OCI-LY7 (cell line): ENCODE results near the gene SPSB2. TPM values are rescaled to one million over a fixed set of nuclear protein-coding genes. Genes with fewer than 3 reads are reported as not detected.
A peak's percentile ranks its signal among the peaks of the same experiment; 100 is the strongest.

Experiments
- BruUV-seq: library from RNA; stranded (reverse); fragments of 400-500 nt; replicated peaks from 2 replicates; lab custom pipeline; 2021; lab: Mats Ljungman, UMichigan
- CTCF ChIA-PET: fragments of 300-600 bp; sonication (Branson Sonifier 250); formaldehyde crosslinking; loops from one replicate; lab custom pipeline; 2022; ENCODE audit warnings: antibody characterized with exemption; ENCODE audit not compliant: unreplicated experiment; lab: Charles Lee
- POLR2A ChIA-PET: fragments of 300-600 bp; sonication (Branson Sonifier 250); formaldehyde crosslinking; loops from one replicate; lab custom pipeline; 2022; ENCODE audit warnings: antibody characterized with exemption; lab: Charles Lee
- DNase-seq: peaks from one replicate; pipeline ENCODE4 v3.0.0-alpha.2; 2015; ENCODE audit warnings: low spot score
- H2AFZ ChIP-seq: fragments of 200-600 bp; sonication (generic), shearing (Covaris generic); 2 replicates; pipeline ENCODE4 v1.6.1; 2014; ENCODE audit warnings: mild to moderate bottlenecking, antibody characterized with exemption, low read length, moderate library complexity
- H3K27ac ChIP-seq: fragments of 200-600 bp; sonication (generic); 2 replicates; pipeline ENCODE4 v1.5.1; 2014; ENCODE audit warnings: mixed run types, low read depth, mild to moderate bottlenecking, moderate library complexity, low read length, inconsistent platforms; ENCODE audit not compliant: poor library complexity, severe bottlenecking
- H3K36me3 ChIP-seq: fragments of 200-600 bp; sonication (generic); 2 replicates; pipeline ENCODE4 v1.6.1; 2014; ENCODE audit warnings: mild to moderate bottlenecking, antibody characterized with exemption, low read length, moderate library complexity, mixed read lengths; ENCODE audit not compliant: insufficient read depth
- H3K4me1 ChIP-seq: fragments of 200-600 bp; sonication (generic); 2 replicates; pipeline ENCODE4 v1.5.1; 2014; ENCODE audit warnings: mild to moderate bottlenecking, low read length; ENCODE audit not compliant: insufficient read depth, poor library complexity, severe bottlenecking
- H3K4me2 ChIP-seq: fragments of 200-600 bp; sonication (generic); 2 replicates; pipeline ENCODE4 v1.6.1; 2014; ENCODE audit warnings: mild to moderate bottlenecking, low read length
- H3K4me3 ChIP-seq: fragments of 200-600 bp; sonication (generic); 2 replicates; pipeline ENCODE4 v1.5.1; 2014; ENCODE audit warnings: mild to moderate bottlenecking, low read depth, low read length; ENCODE audit not compliant: poor library complexity, severe bottlenecking
- H3K79me2 ChIP-seq: fragments of 200-600 bp; sonication (generic); 2 replicates; pipeline ENCODE4 v1.6.1; 2016; ENCODE audit warnings: low read depth, mild to moderate bottlenecking, low read length, moderate library complexity, mixed read lengths; ENCODE audit not compliant: insufficient read depth
- H3K9me2 ChIP-seq: fragments of 200-600 bp; sonication (generic); 2 replicates; pipeline ENCODE4 v1.6.1; 2016; ENCODE audit warnings: mild to moderate bottlenecking, low read length, mixed read lengths; ENCODE audit not compliant: insufficient read depth
- H3K9me3 ChIP-seq: fragments of 200-600 bp; sonication (generic); 2 replicates; pipeline ENCODE4 v1.6.1; 2014; ENCODE audit warnings: mild to moderate bottlenecking, mixed run types, low read length, mixed read lengths
- H4K20me1 ChIP-seq: fragments of 200-600 bp; sonication (generic); 2 replicates; pipeline ENCODE4 v1.6.1; 2014; ENCODE audit warnings: mild to moderate bottlenecking, antibody characterized with exemption, low read length, moderate library complexity, mixed read lengths; ENCODE audit not compliant: insufficient read depth
- CTCF ChIP-seq: fragments of 200-600 bp; sonication (generic); conservative IDR thresholded peaks from 2 replicates; pipeline ENCODE4 v1.5.1; 2014; ENCODE audit warnings: mild to moderate bottlenecking, antibody characterized with exemption, low read length, moderate library complexity, mixed read lengths
- EZH2phosphoT487 ChIP-seq: fragments of 200-600 bp; sonication (generic); IDR thresholded peaks from 2 replicates; pipeline ENCODE4 v1.6.1; 2018; ENCODE audit warnings: low read depth, borderline replicate concordance, mild to moderate bottlenecking, mixed run types, antibody characterized with exemption, low read length, moderate library complexity, mixed read lengths
- intact Hi-C: fragments of 100-400 bp; cut with micrococcal nuclease; formaldehyde crosslinking; loops from one replicate; pipeline ENCODE4 v1.10.0; 2022; ENCODE audit not compliant: unreplicated experiment
- total RNA-seq, 2 experiments: library from RNA; depleted of rRNA in 1 of 2; stranded (reverse); fragments of >200 nt in 1 of 2; shearing (Covaris generic) in 1 of 2; gene quantifications; 2 replicates each; pipeline ENCODE4 v1.2.3, GENCODE V29; 2014 to 2022

The SPSB2 gene
- total RNA-seq, 2 experiments from 2014 or later = 8.3 to 8.5 TPM

GRCh38 chr12:6869049-6870021 lies 3.8 kb downstream of the SPSB2 start:
- peaks cover 62% of the 10 kb centered on the region for H3K36me3 ChIP-seq
- peaks cover 53% of the 10 kb centered on the region for H3K4me1 ChIP-seq
- H4K20me1 ChIP-seq = 0 out of 2 replicates have a peak, but pooled peaks cover 10% of the 10 kb centered on the region
- peak overlapping the region; percentile 100 for H3K4me2 ChIP-seq
- ChIA-PET POLR2A (interaction anchor here (0.6 to 6.0 kb wide), 8 partner anchors 13 to 99 kb away, joined by 3 to 60 read pairs (median 5); partner anchors contain the start of genes C12orf57, CDCA3, GNB3 and RNU7-1), CTCF (interaction anchor here (0.5 to 1.3 kb wide), 7 partner anchors 15 to 328 kb away, joined by 3 to 7 read pairs (median 4); partner anchors contain the start of genes CDCA3 and PTPN6)
- peak; percentile 85 for DNase-seq
- no peaks in the 10 kb centered on the region for H3K9me2 ChIP-seq
- H3K79me2 ChIP-seq = peaks cover 18% of the 10 kb centered on the region; the same call in 1 of the 2 replicates
- H3K4me3 ChIP-seq = peak overlapping the region; percentile 93
- intact Hi-C loops = loop anchor here (2.0 to 5.0 kb wide), 5 partner anchors 55 to 323 kb away; partner anchors contain the start of genes C1R and C1RL
- no TSS peak for BruUV-seq
- TF ChIP-seq CTCF (peak; percentile 87), EZH2phosphoT487 (no peak)
- no peaks in the 10 kb centered on the region for H3K9me3 ChIP-seq
- no peak overlapping the region for H2AFZ ChIP-seq
- peak overlapping the region; percentile 66 for H3K27ac ChIP-seq

- ChIA-PET POLR2A (interaction anchor here (0.5 to 6.0 kb wide), 7 partner anchors 16 to 366 kb away, joined by 3 to 60 read pairs (median 4); partner anchors contain the start of genes C12orf57, CDCA3, GNB3 and RNU7-1), CTCF (interaction anchor here (0.6 to 2.0 kb wide), 6 partner anchors 16 to 34 kb away, joined by 3 to 7 read pairs (median 6); partner anchors contain the start of genes CDCA3 and USP5)
- intact Hi-C loops = loop anchor here (1.0 to 5.0 kb wide), 3 partner anchors 28 to 224 kb away; partner anchors contain the start of genes C1R and GNB3
- DNase-seq = peak; percentile 55
- Histone ChIP-seq H3K4me1 (peaks cover 51% of the 10 kb centered on the region), H3K9me3 (no peaks in the 10 kb centered on the region), H4K20me1 (0 out of 2 replicates have a peak, but pooled peaks cover 10% of the 10 kb centered on the region), H3K79me2 (peaks cover 18% of the 10 kb centered on the region; the same call in 1 of the 2 replicates), H3K36me3 (peaks cover 71% of the 10 kb centered on the region), H3K4me2 (peak overlapping the region; percentile 100), H3K4me3 (peak overlapping the region; percentile 93), H3K9me2 (no peaks in the 10 kb centered on the region), H2AFZ (no peak overlapping the region), H3K27ac (peak overlapping the region; percentile 66)
- BruUV-seq = no TSS peak
- peak; percentile 66 for TF ChIP-seq CTCF
- no peak for TF ChIP-seq EZH2phosphoT487
Observed at GRCh38 chr12:6868211-6869048, 4.7 kb downstream of the SPSB2 start.
